HG03558 (cell line): ENCODE measurements around the gene SHMT2.

Source experiments
- ATAC-seq: cut with Tn5 transposase; IDR thresholded peaks from one replicate; pipeline ENCODE4 v1.9.1; 2021; ENCODE audit warnings: moderate number of reproducible peaks; ENCODE audit not compliant: unreplicated experiment; ENCODE audit errors: extremely low read depth

Gene SHMT2

GRCh38 chr12:57237596-57237931 is 8.1 kb downstream of the SHMT2 start:
- ATAC-seq, result no peak

DNA sequence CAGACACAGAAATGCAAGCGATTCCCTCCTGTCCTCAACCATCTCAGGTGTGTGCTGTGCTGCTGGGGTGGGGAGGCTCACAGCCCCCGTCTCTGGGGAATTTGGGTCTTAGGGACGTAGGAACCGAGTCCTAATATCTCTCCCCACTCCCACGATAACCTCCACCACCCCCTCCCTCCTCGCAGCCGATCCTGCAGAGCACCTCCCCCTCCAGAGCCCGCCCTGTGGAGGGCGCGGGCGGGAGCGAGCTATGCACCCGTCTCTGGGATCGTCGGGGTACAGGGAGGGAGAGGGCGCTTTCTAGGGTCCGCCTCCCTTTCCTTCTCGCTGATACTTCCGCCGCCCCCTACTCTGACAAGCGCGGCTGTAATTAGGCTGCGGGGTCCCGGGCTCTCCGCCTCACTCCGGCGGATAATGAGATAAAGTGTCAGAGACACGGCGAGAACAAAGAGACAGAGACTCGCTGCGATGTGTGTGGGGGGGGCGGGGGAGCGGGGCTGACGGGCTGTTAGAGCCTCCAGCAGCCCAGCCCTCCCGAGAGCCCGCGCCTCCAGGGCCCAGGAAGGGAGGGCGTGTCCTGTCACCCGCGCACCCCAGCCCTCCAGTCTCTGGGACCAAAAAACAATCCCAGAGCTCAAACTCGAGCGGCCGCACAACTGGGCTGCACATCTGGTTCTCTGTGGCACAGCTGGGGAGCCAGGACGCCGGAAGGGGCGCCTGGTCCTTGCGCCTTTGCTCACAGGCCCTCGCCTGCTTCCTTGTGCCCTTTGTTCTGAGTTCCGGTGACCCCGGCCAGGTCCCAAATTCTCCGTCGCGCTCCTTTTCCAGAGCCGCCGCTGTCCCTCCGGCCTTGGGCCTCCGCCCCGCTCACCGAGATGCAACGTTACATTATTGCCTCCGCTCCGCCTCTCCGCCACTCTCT is 8.7 kb downstream of the SHMT2 start:
- no peak for ATAC-seq

- ATAC-seq, result no peak
These were observed 9.5 kb downstream of the SHMT2 start for GRCh38 chr12:57238854-57239554.

DNA sequence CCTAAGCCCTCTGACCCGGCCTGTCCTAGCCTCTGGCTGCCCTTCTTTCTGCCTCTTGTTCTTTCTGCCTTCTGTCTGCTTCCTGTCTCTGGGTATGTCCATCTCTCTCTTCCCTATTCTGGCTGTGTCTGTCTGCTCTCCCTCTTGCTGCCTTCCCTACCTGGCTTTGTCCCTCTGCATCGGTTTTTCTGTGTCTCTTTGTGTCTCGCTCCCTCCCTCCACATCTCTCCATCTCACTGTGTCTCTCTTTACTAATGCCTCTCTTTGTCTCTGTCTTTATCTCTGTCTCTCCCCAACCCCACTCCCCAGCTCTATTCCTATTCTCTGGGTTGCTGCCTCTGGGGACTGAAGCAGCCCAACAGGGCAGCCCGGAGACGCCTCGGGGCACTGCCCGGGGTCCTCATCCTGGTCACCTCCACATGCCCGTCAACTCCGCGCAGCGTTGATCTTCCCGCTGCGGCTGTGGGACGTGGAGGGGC is 10.1 kb downstream of the SHMT2 start:
- ATAC-seq, result no peak

- ATAC-seq, result no peak
These were observed 10.8 kb downstream of the SHMT2 start for GRCh38 chr12:57240066-57240921.

- ATAC-seq, result no peak
These were observed 11.5 kb downstream of the SHMT2 start for GRCh38 chr12:57240926-57241401.

DNA sequence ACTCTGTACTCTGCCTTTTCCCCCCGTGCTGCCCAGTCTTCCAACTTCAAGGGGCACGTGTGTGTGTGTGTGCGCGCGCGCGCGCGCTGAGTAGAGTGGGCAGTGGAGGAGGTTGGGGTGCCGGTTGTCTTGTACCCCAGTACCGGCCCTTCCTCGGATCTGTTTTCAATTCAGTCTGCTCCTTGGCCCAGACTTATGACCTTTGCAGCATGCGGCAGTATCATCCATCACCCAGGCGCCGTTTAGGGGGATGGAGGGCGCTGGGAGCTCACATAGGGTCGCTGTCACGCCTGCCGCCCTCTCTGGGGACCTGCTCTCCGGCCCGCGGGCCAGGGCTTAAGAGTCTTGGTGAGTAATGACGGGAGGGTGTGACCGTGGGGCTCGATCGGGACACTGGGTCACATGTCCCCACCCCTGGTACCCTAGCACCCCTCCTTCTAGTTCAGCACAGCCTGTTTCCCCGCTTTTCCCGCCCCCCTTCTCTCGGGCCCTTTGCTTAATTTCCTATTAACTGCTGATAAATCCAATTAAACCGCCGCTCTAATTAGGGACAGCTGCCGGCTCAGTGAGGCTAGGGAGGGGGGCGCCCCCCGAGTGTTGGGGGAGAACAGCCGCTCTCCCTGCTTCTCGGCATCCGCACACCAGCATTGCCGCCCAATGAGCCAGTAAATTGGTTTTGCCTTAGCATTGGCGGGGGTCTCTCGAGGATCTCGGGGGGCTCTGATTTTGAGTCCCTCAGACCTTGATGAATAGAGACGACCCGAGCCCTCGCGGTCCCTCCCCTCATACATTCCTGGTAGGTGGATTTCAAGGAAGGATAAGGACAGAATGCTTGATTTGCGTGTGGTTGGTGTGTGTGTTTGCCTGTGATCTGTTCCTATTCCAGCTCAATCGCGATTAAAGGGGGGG is 12.1 kb downstream of the SHMT2 start:
- no peak for ATAC-seq

GRCh38 chr12:57242329-57242690 is 12.8 kb downstream of the SHMT2 start:
- ATAC-seq, result no peak

- peak; percentile 32 for ATAC-seq
These were observed 13.4 kb downstream of the SHMT2 start for GRCh38 chr12:57242691-57243454.

DNA sequence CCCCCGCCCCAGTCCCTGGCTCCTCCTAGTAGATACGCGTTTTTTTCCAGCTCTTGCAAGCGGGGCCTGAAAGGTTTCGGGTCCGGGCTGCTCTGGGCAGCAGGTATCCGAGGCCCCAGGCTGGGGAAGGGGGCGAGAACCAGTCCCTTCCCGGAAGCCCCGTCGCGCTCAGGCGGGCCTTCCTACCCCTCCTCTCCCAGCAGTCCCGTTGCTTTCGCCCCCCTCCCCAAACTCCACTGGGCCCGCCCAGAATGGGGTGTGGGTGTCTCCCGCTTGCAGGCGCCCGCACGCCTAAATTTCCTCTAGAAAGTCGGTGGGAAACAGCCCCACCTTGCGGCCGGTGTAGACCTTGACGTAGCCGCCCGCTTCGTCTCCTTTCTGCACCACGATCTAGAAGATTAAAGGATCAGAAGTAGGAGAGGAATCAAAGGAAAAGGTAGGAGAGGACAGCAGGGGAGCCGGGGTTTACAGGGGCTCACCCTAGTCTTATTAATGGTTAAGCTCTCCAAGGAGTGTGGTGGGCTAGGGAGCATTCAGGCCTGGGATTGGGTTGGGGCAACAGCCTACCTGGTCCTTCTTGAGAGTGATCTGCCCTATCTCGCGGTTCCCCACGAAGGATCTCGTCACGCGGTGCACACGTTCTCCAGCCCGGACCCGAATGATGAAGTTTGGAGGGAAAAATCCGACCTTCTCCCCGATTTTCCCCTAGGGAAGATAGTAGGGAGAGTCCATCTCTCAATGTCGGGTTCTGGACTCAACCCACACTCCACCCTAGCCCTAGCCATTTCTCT is 14.2 kb downstream of the SHMT2 start:
- no peak for ATAC-seq

- ATAC-seq, result no peak
These were observed 14.8 kb downstream of the SHMT2 start for GRCh38 chr12:57244312-57244696.

DNA sequence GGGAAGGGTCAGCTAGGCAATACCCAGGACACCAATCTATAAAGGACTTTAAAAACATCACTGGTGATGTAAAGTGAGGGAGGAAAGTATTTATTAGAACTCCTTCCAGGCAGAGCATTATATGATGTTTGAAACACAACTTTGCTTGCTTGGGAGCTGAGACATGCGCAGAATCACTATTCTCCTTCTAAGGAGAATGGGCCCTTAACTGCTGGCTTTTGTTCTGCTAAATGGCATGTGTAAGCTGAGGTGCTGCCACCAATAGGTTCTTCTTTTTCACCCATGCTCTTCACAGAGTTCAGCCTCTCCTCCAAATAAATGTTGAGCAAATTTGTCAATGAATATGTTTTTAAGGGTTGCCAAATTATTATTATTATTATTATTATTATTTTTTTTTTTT is 17.5 kb downstream of the SHMT2 start:
- ATAC-seq, result no peak

DNA sequence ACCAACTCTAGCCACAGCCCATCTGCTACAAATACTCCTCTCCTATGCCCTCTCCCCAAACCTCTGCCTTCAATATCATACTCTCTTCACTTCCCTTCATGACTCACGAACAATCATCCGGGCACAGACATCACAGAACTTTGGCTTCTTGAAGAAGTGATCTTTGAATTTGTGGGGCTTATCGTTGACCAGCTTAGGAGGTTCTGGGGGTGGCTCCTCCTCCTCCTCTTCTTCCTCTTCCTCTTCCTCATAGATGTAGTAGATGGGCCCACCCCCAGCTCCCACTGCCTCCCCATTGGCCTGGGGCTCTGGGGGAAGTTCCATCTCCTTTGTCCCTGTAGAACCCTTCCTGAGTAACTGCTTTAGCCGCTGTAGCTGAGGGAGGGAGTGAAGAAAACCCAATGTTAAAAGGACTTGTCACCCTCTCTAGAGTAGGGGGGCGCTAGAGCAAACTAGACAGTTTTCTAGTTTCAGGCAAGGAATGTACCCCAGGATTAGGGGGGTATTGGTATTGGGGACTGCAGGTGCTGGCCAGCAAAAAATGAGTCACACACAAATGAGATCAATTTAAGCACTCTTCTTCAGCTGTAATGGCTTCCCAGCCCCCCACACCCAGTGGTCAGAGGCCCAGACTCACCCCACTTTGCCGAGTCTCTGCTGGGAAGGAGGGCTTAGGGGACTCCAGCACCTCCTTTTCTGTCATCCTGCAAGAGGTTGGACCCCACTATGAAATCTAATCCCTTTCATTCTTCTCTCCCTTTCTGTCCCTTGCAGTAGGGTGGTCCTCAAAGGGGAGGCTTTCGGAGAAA is 19.6 kb downstream of the SHMT2 start:
- no peak for ATAC-seq

GRCh38 chr12:57250541-57250940 is 21.0 kb downstream of the SHMT2 start:
- ATAC-seq, result no peak

DNA sequence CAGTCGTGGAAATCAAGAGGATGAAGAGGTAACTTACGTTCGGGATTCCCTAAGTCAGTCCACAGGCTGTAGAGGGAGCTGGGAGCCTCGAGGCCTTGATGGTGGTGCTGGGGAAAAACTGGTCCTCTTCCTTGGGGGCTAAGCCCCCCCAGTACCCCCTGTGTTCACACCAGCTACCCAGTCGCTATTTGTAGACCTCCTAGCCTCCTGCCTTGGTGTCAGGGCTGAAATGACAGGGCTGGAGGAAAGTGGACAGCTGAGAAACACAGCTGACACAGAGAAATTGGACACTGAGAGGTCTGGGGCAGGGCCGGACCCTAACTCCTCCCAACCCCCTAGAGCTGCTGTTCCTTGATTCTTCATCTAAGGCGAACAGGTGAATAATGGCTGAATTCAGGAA is 21.4 kb downstream of the SHMT2 start, which contains the start of gene STAC3:
TSS of gene STAC3 (minus strand) at position 232 of the 400 bp plus-strand sequence. CDS start 1,551 bp downstream, outside the sequence.
- no peak for ATAC-seq

GRCh38 chr12:57254506-57255280 is 25.2 kb downstream of the SHMT2 start:
- ATAC-seq, result no peak
